ENCODE data around the gene RSAD1. TPM values are rescaled to one million over a fixed set of nuclear protein-coding genes. Genes with fewer than 3 reads are reported as not detected.

Gene RSAD1
- total RNA-seq, 1 donor from 2014 or later, result 27.4 TPM

- no peak for ATAC-seq
These were observed 21.0 kb upstream of the RSAD1 start for GRCh38 chr17:50457621-50458020.

GRCh38 chr17:50458270-50458669 lies 20.4 kb upstream of the RSAD1 start:
- DNase-seq (ENCODE audit: low spot score), result no peak
- no peak for ATAC-seq

More at GRCh38 chr17:50457621-50458020, 21.0 kb upstream of the RSAD1 start:
- no peak for DNase-seq (ENCODE audit: low spot score)

GRCh38 chr17:50458701-50459676 lies 19.7 kb upstream of the RSAD1 start:
- peak; percentile 87 for DNase-seq (ENCODE audit: low spot score)
- peak; percentile 74 for ATAC-seq

GRCh38 chr17:50459756-50460155 lies 18.9 kb upstream of the RSAD1 start:
- no peak for DNase-seq (ENCODE audit: low spot score)
- no peak for ATAC-seq

- ATAC-seq (no peak), DNase-seq (ENCODE audit: low spot score) (no peak)
These were observed 17.7 kb upstream of the RSAD1 start for GRCh38 chr17:50460831-50461526.

- no peak for DNase-seq (ENCODE audit: low spot score)
- no peak for ATAC-seq
These were observed 17.0 kb upstream of the RSAD1 start for GRCh38 chr17:50461550-50462132.

GRCh38 chr17:50462446-50462845 lies 16.2 kb upstream of the RSAD1 start:
- ATAC-seq, result peak; percentile 62
- DNase-seq (ENCODE audit: low spot score), result peak; percentile 85

GRCh38 chr17:50464121-50464520 lies 14.5 kb upstream of the RSAD1 start:
- ATAC-seq (no peak), DNase-seq (ENCODE audit: low spot score) (no peak)

- ATAC-seq, result no peak
- DNase-seq (ENCODE audit: low spot score), result no peak
These were observed 13.9 kb upstream of the RSAD1 start for GRCh38 chr17:50464736-50465135.

- ATAC-seq (no peak), DNase-seq (ENCODE audit: low spot score) (no peak)
These were observed 13.5 kb upstream of the RSAD1 start for GRCh38 chr17:50465171-50465570.

- DNase-seq (ENCODE audit: low spot score), result no peak
These were observed 13.0 kb upstream of the RSAD1 start for GRCh38 chr17:50465635-50466034.

GRCh38 chr17:50466371-50467113 lies 12.1 kb upstream of the RSAD1 start:
- peak; percentile 78 for ATAC-seq
- DNase-seq (ENCODE audit: low spot score), result peak; percentile 90

More at GRCh38 chr17:50465635-50466034, 13.0 kb upstream of the RSAD1 start:
- ATAC-seq, result no peak

- ATAC-seq (no peak), DNase-seq (ENCODE audit: low spot score) (no peak)
These were observed 11.4 kb upstream of the RSAD1 start for GRCh38 chr17:50467114-50467854.

- DNase-seq (ENCODE audit: low spot score), result no peak
- no peak for ATAC-seq
These were observed 10.8 kb upstream of the RSAD1 start for GRCh38 chr17:50467855-50468303.

GRCh38 chr17:50468304-50469207 lies 10.1 kb upstream of the RSAD1 start, which contains the start of gene CHAD:
Gene CHAD, minus strand, starts transcription at chr17:50468880. Its CDS starts 67 bp downstream, at chr17:50468813.
- DNase-seq (ENCODE audit: low spot score) (no peak), ATAC-seq (peak; percentile 12)

GRCh38 chr17:50469208-50469605 lies 9.5 kb upstream of the RSAD1 start:
- ATAC-seq, result no peak
- no peak for DNase-seq (ENCODE audit: low spot score)

GRCh38 chr17:50469671-50470305 lies 8.9 kb upstream of the RSAD1 start:
- ATAC-seq, result no peak
- DNase-seq (ENCODE audit: low spot score), result no peak

- no peak for DNase-seq (ENCODE audit: low spot score)
- ATAC-seq, result no peak
These were observed 8.2 kb upstream of the RSAD1 start for GRCh38 chr17:50470426-50470825.
